ENCODE data around the gene IFNLR1. TPM values are rescaled to one million over a fixed set of nuclear protein-coding genes. Genes with fewer than 3 reads are reported as not detected.

IFNLR1 gene
- total RNA-seq, 4 donors from 2014 or later = 10.4 to 16.4 (median 14.4) TPM

- H3K4me3 ChIP-seq (ENCODE audit: low read depth, poor library complexity, severe bottlenecking) = no peak overlapping the region
- WGBS, 2 donors = 16 to 47% methylated on average over 1 of the region's 1 CpG
- DNase-seq (ENCODE audit: low spot score in 2 of 2) = no peak
- intact Hi-C loops (cut with DNase I; ENCODE audit: low total_unique reads) = no loop called here
- TF ChIP-seq CTCF (IDR thresholded peaks at IDR 0.05) = no peak
- no peak for TF ChIP-seq POLR2A (IDR thresholded peaks at IDR 0.05)
Observed at GRCh38 chr1:24109166-24109483, 78.0 kb downstream of the IFNLR1 start.

- peak in 1 of 2 donors; percentile 91 for DNase-seq (ENCODE audit: low spot score in 2 of 2)
- intact Hi-C loops (cut with DNase I; ENCODE audit: low total_unique reads) = no loop called here
- TF ChIP-seq CTCF (IDR thresholded peaks at IDR 0.05) = no peak
- TF ChIP-seq POLR2A (IDR thresholded peaks at IDR 0.05) = no peak
- no peak overlapping the region for H3K4me3 ChIP-seq (ENCODE audit: low read depth, poor library complexity, severe bottlenecking)
- WGBS, 2 donors = 45 to 48% methylated on average over 14 to 22 of the region's 22 CpGs
Observed at GRCh38 chr1:24108334-24109165, 78.5 kb downstream of the IFNLR1 start.

- no peak overlapping the region for H3K4me3 ChIP-seq (ENCODE audit: low read depth, poor library complexity, severe bottlenecking)
- intact Hi-C loops (cut with DNase I; ENCODE audit: low total_unique reads) = no loop called here
- peak in 1 of 2 donors; percentile 90 for DNase-seq (ENCODE audit: low spot score in 2 of 2)
- WGBS, 2 donors = 58 to 60% methylated on average over 18 of the region's 18 CpGs
- TF ChIP-seq CTCF (IDR thresholded peaks at IDR 0.05) = no peak
Observed at GRCh38 chr1:24107462-24108138, 79.5 kb downstream of the IFNLR1 start.

- TF ChIP-seq CTCF (IDR thresholded peaks at IDR 0.05) = no peak
- TF ChIP-seq POLR2A (IDR thresholded peaks at IDR 0.05) = no peak
- intact Hi-C loops (cut with DNase I; ENCODE audit: low total_unique reads) = no loop called here
- WGBS, 2 donors = 76 to 80% methylated on average over 18 to 19 of the region's 19 CpGs
- DNase-seq (ENCODE audit: low spot score in 2 of 2) = peak in 1 of 2 donors; percentile 50
- H3K4me3 ChIP-seq (ENCODE audit: low read depth, poor library complexity, severe bottlenecking) = no peak overlapping the region
Observed at GRCh38 chr1:24105368-24106160, 81.5 kb downstream of the IFNLR1 start.

- DNase-seq (ENCODE audit: low spot score in 2 of 2) = no peak
- 75 to 81% methylated on average over 5 to 7 of the region's 7 CpGs for WGBS, 2 donors
- TF ChIP-seq CTCF (IDR thresholded peaks at IDR 0.05) = no peak
- TF ChIP-seq POLR2A (IDR thresholded peaks at IDR 0.05) = no peak
- intact Hi-C loops (cut with DNase I; ENCODE audit: low total_unique reads) = no loop called here
- H3K4me3 ChIP-seq (ENCODE audit: low read depth, poor library complexity, severe bottlenecking) = no peak overlapping the region
Observed at GRCh38 chr1:24104854-24105253, 82.2 kb downstream of the IFNLR1 start.

Other genes with a start within 250 kb of the IFNLR1 start
- gene PNRC2, start 227.5 kb downstream of the IFNLR1 start, total RNA-seq = 10 to 100 TPM; 65.0 to 84.6 (median 80.0) TPM
- gene SRSF10, start 207.0 kb downstream of the IFNLR1 start, total RNA-seq = 10 to 100 TPM; 41.3 to 68.3 (median 47.4) TPM
- gene MYOM3, start 75.2 kb downstream of the IFNLR1 start, total RNA-seq = 1 to 10 TPM; 1.5 to 1.9 (median 1.7) TPM
- gene IL22RA1, start 44.1 kb downstream of the IFNLR1 start, total RNA-seq = 10 to 100 TPM; 34.7 to 53.1 (median 45.9) TPM
- gene GRHL3, start 132.1 kb upstream of the IFNLR1 start, total RNA-seq = 100 to 1,000 TPM; 141 to 205 (median 171) TPM
- gene STPG1, start 226.5 kb upstream of the IFNLR1 start, total RNA-seq = 1 to 10 TPM; 3.6 to 8.5 (median 6.4) TPM
- 10 to 100 TPM; 37.3 to 67.1 (median 57.5) TPM for gene NIPAL3, start 228.5 kb upstream of the IFNLR1 start, total RNA-seq